Heart right ventricle (tissue), 16 donors: ENCODE results near the gene ADAMTSL2. TPM values are rescaled to one million over a fixed set of nuclear protein-coding genes. Genes with fewer than 3 reads are reported as not detected.

Experiments used
- ATAC-seq, 8 donors: fragments of 200-7000 bp; cut with Tn5 transposase; one replicate each; pipeline ENCODE4 v1.9.1; 2020; ENCODE audit warnings: mild to moderate bottlenecking in 8 of 8, moderate library complexity in 8 of 8, moderate number of reproducible peaks in 1 of 8
- DNase-seq, 2 donors: peaks; one replicate each; pipeline ENCODE4 v3.0.0-alpha.2; 2020
- H3K27ac ChIP-seq, 10 donors: fragments of 200-600 bp; sonication (generic) in 2 of 10; one replicate each; pipeline versions ENCODE4 v1.5.0 to v1.8.0; 2020 to 2022; ENCODE audit warnings: mild to moderate bottlenecking in 3 of 10
- H3K27me3 ChIP-seq, 7 donors: fragments of 200-600 bp; one replicate each; pipeline ENCODE4 v1.8.0; 2021 to 2022; ENCODE audit warnings: mild to moderate bottlenecking in 2 of 7
- H3K36me3 ChIP-seq, 9 donors: fragments of 200-600 bp; sonication (generic) in 1 of 9; one replicate each; pipeline versions ENCODE4 v1.5.0 to v1.8.0; 2020 to 2022; ENCODE audit warnings: mild to moderate bottlenecking in 2 of 9
- H3K4me1 ChIP-seq, 9 donors: fragments of 200-600 bp; sonication (generic) in 1 of 9; one replicate each; pipeline versions ENCODE4 v1.5.0 to v1.8.0; 2020 to 2022; ENCODE audit warnings: mild to moderate bottlenecking in 4 of 9
- H3K4me3 ChIP-seq, 10 donors: fragments of 200-600 bp; sonication (generic) in 2 of 10; one replicate each; pipeline versions ENCODE4 v1.5.0 to v1.8.0; 2020 to 2022; ENCODE audit warnings: mild to moderate bottlenecking in 7 of 10, moderate library complexity in 2 of 10
- H3K9me3 ChIP-seq, 11 donors: fragments of 200-600 bp in 10 of 11; sonication (generic) in 2 of 11; one replicate each; pipeline versions ENCODE4 v1.5.0 to v1.8.0; 2013 to 2022; ENCODE audit warnings: mild to moderate bottlenecking in 2 of 11, control low read depth in 1 of 11, moderate library complexity in 1 of 11
- CTCF ChIP-seq, 9 donors: fragments of 200-600 bp; sonication (generic) in 2 of 9; IDR thresholded peaks; one replicate each; pipeline versions ENCODE4 v1.5.0 to v1.8.0; 2021 to 2022; ENCODE audit warnings: antibody characterized with exemption in 9 of 9, mild to moderate bottlenecking in 5 of 9, moderate library complexity in 1 of 9
- WGBS, 2 donors: extraction: QIAGEN DNeasy Blood & Tissue Kit; methylation state at CpG; one replicate each; pipeline ENCODE4 v1.1.7; 2013; ENCODE audit warnings: inconsistent platforms in 1 of 2; 5-methylcytosine and 5-hydroxymethylcytosine counted together
- intact Hi-C, 10 donors: fragments of 100-400 bp; cut with DNase I; formaldehyde crosslinking; loops; one replicate each; pipeline versions ENCODE4 v1.11.1 to v1.14.2; 2022
- polyA plus RNA-seq, 2 donors: library from polyadenylated mRNA; stranded (reverse); fragments of 200-250 nt; gene quantifications; one replicate each; pipeline ENCODE4 v1.2.3, GENCODE V29; 2013
- total RNA-seq, 10 donors: library from RNA; stranded (reverse); fragmentation: NEBNext Ultra II Directional in 3 of 10; extraction: Animal tissue kit (Norgen Biotek cat#: 25700) in 3 of 10; gene quantifications; one replicate each; pipeline versions ENCODE4 v1.2.1 to v1.2.4, GENCODE V29; 2021 to 2023
- donor health status: Arrhythmogenic right ventricular cardiomyopathy.
- donor health status: ischemic (EF 13 %, LVEDD 7.1; RV severe dilation, severe dysfunction).
- donor health status: healthy with polysubstance abuse.
- donor health status: DM: no; HTN: yes; CAD: no.
- donor health status: DM: no; HTN: no; CAD: no.
- donor health status: ischemic (EF 25% LVEDD 6.9; RV normal size, moderate dysfunction).
- donor health status: ischemic (EF 25% LVEDD 5.7; RV mildly dilated, moderate dysfunction).
- donor health status: healthy.
- donor health status: DM: yes; HTN: yes; CAD: no.
- donor health status: Ischemic cardiomyopathy.
- donor health status: ischemic (EF 35%, LVEDD 5.7; RV mildly dilated, moderate dysfunction).
- donor health status: nonischemic (EF 11% LVEDD 7.7; RV severe dilation, severe dysfunction).
- donor health status: DM: yes; HTN: yes; CAD: no.
- donor health status: PGD.
- donor health status: ischemic (EF 29% LVEDD 5.4; RV normal size, mild dysfunction).
- donor health status: nonischemic (EF 23%, LVEDD 6.1; RV moderate dilation, normal function).

The ADAMTSL2 gene
- total and polyA plus RNA-seq, 12 donors, result 2.0 to 9.1 (median 4.5) TPM

DNA sequence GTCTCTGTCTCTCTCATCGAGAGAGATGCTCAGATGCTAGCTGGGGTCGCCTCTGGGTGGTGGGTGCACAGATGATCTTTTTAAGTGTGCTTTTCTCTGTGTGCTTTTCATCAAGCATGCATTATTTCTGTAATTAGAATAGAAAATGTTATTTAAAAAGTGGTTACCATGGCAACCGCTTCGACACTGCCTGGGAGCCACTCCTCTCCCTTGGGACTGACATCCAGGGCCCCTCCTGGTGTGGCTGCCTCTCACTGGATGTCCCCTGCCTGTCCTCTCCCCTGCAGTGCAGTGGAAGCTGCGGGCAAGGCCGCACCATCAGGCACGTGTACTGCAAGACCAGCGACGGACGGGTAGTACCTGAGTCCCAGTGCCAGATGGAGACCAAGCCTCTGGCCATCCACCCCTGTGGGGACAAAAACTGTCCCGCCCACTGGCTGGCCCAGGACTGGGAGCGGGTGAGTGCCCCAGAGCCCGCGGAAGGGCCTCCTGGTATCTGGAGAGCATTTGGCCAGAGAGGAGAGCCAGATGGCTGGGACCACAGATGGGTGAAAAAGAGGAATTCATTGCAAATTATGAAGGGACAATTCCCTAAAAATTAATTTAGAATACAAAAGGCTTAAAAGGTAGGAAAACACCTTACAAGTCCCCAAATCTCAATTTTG, 34.7 kb downstream of the ADAMTSL2 start:
- intact Hi-C loops, result no loop called here
- Histone ChIP-seq H3K36me3 (peaks cover 0 to 20% (median 0%) of the 10 kb centered on the region in 9 donors), H3K4me3 (no peak overlapping the region), H3K4me1 (peaks cover 0 to 23% (median 15%) of the 10 kb centered on the region in 9 donors), H3K9me3 (no peaks in the 10 kb centered on the region), H3K27me3 (peaks cover 0 to 3% (median 0%) of the 10 kb centered on the region in 7 donors), H3K27ac (no peak overlapping the region)
- ATAC-seq (no peak), DNase-seq (no peak)
- TF ChIP-seq CTCF (IDR thresholded peaks at IDR 0.05), result no peak
- 90 to 92% methylated on average over 14 of the region's 14 CpGs for WGBS, 2 donors

DNA sequence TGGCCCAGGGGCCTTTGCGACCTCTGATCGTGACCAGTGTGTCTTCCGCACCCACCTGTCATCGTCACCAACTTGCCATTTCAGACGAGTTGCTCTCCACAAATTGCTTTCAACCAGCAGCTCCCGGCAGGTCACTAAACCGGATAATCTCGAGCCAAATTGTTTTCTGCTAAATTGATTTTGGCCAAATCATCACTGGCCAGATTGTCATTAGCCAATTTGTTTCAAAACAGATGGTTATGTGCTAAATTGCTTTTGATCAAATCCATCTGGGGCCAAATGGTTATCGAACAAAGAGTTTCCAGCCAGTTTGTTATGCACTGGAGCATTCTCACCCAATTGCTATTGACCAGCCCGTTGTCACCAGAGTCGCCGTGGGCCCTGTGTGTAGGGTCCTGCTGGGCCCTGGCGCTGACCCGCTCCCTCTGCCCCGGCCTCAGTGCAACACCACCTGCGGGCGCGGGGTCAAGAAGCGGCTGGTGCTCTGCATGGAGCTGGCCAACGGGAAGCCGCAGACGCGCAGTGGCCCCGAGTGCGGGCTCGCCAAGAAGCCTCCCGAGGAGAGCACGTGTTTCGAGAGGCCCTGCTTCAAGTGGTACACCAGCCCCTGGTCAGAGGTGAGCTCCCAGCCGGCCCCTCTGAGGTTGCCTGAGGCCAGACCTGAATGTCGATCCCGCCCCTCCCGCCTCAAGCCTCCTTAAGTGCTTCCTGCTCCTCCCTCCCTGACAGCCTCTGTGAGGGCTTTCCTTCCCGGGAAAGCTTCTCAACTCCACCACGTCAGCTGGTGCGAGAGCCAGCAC, 35.6 kb downstream of the ADAMTSL2 start:
- Histone ChIP-seq H3K27me3 (peaks cover 0 to 3% (median 0%) of the 10 kb centered on the region in 7 donors), H3K4me1 (peaks cover 0 to 19% (median 12%) of the 10 kb centered on the region in 9 donors), H3K4me3 (no peak overlapping the region), H3K9me3 (no peaks in the 10 kb centered on the region), H3K36me3 (peaks cover 0 to 20% (median 0%) of the 10 kb centered on the region in 9 donors), H3K27ac (no peak overlapping the region)
- TF ChIP-seq CTCF (IDR thresholded peaks at IDR 0.05), result no peak
- WGBS, 2 donors, result 75 to 86% methylated on average over 36 of the region's 36 CpGs
- ATAC-seq, result no peak
- no peak for DNase-seq
- intact Hi-C loops, result no loop called here

DNA sequence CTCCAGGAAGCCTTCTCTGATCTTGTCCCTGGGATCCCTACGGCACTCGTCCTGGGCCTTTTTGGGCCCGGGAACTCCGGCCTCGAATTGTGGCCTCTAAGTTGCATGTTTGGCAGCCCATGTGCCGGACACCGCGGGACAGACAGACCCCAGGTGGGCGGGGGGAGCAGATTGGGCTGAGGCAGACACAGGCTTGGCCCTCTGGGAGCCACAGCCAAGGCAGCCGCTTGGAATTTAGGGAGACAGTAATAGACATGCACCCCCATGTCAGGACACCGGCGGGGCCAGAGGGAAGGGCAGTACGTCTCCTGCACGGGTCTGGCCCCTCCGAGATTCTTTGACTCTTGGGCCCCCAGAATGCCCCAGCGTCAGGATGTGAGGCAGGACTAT, 36.2 kb downstream of the ADAMTSL2 start:
- TF ChIP-seq CTCF (IDR thresholded peaks at IDR 0.05), result no peak
- Histone ChIP-seq H3K9me3 (no peaks in the 10 kb centered on the region), H3K27me3 (peaks cover 0 to 7% (median 0%) of the 10 kb centered on the region in 7 donors), H3K4me3 (no peak overlapping the region), H3K36me3 (peaks cover 0 to 20% (median 0%) of the 10 kb centered on the region in 9 donors), H3K27ac (no peak overlapping the region), H3K4me1 (peaks cover 0 to 20% (median 13%) of the 10 kb centered on the region in 9 donors)
- DNase-seq (no peak), ATAC-seq (no peak)
- WGBS, 2 donors, result 82 to 84% methylated on average over 16 of the region's 16 CpGs
- intact Hi-C loops, result no loop called here

DNA sequence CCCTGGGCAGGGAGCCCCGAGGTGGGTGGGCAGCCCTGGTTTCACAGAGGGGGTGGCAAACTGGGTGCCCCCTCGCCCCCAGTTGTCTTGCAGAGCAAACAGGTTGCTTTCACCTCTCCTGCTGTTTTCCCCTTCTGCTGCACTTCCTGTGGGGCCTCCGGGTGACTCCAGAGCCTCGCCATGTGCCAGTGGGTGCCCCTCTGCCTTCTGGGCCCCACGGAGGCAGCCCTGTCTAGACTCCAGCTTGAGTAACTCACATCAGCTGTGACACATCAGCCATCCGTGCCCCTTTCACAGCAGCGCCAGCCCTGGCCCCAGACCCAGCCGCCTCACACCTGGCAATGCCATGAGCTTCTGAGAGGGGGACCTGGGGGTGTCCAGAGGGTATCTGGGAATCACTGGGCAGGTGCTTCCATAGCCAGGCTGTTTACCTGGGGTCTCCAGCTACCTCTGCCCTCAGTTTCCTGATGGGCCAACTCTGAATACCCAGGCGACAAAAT, 36.9 kb downstream of the ADAMTSL2 start:
- H3K4me3 ChIP-seq, result no peak overlapping the region
- intact Hi-C loops, result no loop called here
- no peak for TF ChIP-seq CTCF (IDR thresholded peaks at IDR 0.05)
- peaks cover 0 to 14% (median under 1%) of the 10 kb centered on the region in 7 donors for H3K27me3 ChIP-seq
- DNase-seq (no peak), ATAC-seq (no peak)
- H3K4me1 ChIP-seq, result peaks cover under 1 to 28% (median 16%) of the 10 kb centered on the region in 9 donors
- WGBS, 2 donors, result 87 to 88% methylated on average over 9 of the region's 9 CpGs
- no peak overlapping the region for H3K27ac ChIP-seq
- no peaks in the 10 kb centered on the region for H3K9me3 ChIP-seq
- peaks cover 0 to 20% (median 0%) of the 10 kb centered on the region in 9 donors for H3K36me3 ChIP-seq
